NCI-H2196 treated with DMSO at 0.1 percent for 48 hours (cell line): Measurements from ENCODE around the gene SEZ6.

Experiments used
- DNase-seq: peaks from one replicate; lab custom pipeline; 2025; ENCODE audit not compliant: unreplicated experiment; lab: John Stamatoyannopoulos, UW

SEZ6 gene, protein sequence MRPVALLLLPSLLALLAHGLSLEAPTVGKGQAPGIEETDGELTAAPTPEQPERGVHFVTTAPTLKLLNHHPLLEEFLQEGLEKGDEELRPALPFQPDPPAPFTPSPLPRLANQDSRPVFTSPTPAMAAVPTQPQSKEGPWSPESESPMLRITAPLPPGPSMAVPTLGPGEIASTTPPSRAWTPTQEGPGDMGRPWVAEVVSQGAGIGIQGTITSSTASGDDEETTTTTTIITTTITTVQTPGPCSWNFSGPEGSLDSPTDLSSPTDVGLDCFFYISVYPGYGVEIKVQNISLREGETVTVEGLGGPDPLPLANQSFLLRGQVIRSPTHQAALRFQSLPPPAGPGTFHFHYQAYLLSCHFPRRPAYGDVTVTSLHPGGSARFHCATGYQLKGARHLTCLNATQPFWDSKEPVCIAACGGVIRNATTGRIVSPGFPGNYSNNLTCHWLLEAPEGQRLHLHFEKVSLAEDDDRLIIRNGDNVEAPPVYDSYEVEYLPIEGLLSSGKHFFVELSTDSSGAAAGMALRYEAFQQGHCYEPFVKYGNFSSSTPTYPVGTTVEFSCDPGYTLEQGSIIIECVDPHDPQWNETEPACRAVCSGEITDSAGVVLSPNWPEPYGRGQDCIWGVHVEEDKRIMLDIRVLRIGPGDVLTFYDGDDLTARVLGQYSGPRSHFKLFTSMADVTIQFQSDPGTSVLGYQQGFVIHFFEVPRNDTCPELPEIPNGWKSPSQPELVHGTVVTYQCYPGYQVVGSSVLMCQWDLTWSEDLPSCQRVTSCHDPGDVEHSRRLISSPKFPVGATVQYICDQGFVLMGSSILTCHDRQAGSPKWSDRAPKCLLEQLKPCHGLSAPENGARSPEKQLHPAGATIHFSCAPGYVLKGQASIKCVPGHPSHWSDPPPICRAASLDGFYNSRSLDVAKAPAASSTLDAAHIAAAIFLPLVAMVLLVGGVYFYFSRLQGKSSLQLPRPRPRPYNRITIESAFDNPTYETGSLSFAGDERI

DNA sequence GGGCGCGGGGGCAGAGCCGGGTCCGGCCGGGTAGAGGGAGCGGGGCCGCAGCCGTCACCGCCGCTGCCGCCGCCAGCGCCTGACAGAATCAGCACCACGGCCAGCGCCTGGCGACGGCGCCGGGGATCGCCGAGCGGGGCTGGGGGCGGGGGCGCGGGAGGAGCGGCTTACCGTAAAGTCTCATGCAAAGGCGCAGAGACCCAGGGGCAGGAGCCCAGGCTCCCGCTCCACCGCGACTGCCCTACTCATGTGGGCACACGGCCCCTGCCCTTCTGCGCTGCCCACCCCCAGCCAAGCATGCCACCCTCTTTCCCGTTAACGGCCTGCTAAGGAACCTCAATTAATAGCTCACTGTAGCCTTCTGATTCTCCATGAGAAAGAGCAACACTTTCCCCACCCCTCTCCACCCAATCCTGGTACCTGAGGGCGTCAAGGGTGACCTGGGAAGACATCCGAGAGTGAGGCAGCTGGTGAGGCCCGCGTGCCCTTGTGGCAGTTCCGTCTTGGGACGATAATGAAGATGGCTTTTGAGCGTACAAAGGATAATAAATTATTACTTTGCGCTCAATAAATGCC lies at the start of gene SEZ6:
SEZ6 (minus strand) TSS at position 98 of the 576 bp plus-strand sequence. CDS start 164 bp downstream, outside the sequence.
- peak; percentile 16 for DNase-seq

DNA sequence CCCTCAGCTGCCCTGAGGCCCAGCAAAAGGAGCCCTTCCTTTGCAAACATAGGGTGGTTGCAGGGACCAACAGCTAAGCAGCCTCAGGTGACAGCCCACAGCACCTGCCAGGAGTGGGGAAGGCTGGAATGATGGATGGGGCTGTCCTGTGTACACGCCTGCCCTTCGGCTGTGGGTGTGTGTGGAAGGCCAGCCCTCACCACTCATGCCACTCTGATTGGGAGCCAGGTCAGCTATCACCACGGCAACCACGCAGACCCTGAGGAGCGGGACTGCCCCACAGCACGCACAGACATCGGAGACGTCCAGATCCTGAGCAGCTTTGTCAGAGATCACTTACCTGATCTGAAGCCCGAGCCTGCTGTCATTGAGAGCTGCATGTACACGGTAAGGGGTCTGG lies 49.0 kb upstream of the SEZ6 start:
- DNase-seq = no peak

DNA sequence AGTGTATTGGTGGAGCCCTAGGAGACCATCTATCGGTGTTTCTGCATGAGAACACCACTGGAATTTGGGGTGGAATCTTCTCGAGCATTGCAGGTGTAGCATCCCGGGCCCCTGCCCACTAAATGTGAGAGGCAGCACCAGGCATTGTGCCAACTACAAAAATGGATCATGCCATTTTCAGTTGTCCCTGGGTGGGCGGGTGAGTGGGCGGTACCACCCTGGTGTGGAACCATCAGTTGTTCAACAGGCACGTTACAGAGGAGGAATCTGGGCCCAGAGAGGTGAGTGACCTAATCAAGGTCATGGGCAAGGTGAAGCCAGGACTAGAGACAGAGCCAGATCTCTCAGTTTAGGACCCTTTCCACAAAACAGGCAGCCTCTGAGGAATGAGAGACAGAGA lies 45.9 kb upstream of the SEZ6 start:
- DNase-seq = no peak

DNA sequence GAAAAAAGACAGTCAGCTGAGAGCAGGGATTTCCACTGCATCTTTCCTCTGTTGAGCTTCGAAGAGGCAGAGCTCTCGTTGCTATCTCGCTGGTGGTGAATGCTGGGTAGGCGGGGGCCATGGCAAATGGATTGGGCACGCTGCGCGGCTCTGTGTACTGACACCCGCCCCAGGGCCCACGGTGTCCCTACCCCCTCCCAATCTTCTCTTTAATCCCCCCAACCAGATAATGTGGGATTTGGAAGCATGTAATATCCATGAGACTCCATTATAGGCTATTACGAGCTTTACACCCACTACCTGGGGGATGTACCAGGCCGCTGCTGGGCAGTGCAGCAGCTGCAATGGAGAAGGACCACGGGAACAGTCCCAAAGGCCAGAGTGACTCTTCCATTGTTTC lies 45.4 kb upstream of the SEZ6 start:
- DNase-seq = no peak

DNA sequence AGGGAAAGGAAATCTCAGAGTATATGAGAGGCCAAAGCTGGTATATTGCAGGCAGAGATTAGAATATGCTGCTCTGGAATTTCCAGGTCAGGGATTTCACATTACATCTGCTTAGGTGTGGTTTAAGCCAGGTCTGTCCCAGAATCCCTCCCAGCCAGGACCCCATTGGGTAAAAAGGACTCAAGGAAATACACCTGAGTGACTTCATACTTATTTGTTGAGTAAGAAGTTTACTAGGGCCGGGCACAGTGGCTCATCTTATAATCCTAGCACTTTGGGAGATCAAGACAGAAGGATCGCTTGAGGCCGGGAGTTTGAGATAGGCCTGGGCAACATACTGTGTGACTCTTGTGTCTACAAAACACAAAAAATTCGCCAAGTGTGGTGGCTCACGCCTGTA lies 44.3 kb upstream of the SEZ6 start:
- no peak for DNase-seq

DNA sequence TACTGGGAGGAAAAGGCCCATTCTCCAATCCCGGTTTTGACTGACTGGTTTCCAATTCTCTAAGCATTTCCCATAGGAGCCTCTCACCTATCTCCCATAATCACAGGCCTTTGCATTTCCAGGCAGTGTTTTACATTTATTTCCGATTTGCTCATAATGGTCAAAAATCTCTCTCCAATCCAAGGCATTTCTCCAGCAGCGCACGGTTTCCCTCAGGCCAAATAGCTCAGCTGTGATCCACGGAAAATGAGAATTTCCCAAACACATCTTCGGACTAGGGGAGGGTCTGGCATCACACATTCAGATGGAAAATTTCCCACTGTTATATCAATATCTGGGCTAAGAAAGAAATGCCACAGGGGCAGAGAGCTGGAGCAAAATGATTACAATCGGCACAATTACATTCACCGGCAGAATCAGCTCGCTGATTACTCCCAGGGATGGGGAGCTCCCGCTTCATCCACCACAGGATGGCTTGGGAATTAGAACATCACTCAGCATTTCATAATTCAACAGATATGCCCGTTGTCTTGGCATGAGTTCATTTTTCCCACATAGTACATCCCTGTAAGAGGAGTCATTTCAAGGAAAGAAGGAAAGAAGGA lies 43.8 kb upstream of the SEZ6 start:
- DNase-seq = no peak

DNA sequence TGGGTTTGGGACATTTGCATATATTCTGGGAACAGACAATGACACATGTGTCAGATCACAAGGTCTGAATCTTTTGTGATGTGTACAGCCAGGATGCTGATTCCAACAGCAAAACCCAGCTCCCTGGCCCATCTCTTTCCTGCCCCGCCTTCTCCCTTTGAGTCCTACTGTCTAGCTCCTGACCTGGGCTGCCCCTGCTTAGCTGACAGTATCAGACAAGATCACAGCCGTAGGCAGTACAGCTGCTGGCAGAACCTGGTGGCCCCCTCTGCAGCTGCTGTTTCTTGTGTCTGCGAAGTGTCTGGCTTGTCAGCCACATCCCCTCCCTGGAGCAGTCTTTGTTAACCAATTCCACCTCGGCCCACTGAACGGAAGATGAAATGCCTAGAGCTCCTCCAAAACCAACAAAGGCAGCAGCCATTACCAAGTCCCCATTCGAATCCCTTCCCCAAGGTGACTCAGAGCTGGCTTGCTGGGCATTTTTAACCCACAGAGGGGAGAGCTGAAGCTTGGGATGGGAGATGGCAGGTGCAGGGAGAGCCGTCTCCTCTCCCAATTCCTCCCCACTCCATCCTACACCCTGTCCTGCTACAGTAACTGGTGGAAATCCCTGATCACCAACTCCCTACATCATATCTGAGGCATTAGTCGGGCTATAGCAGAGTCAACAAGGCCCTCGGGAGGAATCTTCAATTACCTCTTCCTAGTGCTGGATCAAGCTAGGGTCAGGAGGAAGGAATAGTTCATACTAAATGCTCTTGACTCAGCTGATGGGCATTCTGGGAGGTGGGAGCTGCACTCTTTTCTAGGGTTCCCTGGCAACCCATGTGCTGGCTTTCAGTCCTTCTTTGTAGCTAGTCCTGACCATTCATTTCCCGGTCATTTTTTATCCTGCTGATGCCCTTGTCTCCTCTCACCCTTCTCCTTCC lies 42.9 kb upstream of the SEZ6 start:
- DNase-seq = no peak

DNA sequence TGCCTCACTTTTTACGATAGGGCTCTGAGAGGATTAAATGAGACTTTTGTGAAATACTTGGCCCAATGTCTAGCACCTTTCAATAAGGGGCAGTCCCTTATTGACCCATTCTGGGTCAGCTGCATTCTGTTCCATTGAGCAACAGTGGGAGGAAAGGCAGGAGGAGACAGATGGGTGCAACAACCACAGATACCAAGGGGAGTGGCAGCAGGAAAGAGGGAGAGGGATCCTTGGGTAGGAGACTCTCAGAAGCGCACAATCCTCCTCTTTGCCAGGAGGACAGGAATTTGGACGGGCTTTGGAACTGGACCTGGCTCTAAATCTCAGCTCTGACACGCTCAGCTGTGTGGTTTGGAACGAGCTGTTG lies 40.6 kb upstream of the SEZ6 start:
- no peak for DNase-seq

DNA sequence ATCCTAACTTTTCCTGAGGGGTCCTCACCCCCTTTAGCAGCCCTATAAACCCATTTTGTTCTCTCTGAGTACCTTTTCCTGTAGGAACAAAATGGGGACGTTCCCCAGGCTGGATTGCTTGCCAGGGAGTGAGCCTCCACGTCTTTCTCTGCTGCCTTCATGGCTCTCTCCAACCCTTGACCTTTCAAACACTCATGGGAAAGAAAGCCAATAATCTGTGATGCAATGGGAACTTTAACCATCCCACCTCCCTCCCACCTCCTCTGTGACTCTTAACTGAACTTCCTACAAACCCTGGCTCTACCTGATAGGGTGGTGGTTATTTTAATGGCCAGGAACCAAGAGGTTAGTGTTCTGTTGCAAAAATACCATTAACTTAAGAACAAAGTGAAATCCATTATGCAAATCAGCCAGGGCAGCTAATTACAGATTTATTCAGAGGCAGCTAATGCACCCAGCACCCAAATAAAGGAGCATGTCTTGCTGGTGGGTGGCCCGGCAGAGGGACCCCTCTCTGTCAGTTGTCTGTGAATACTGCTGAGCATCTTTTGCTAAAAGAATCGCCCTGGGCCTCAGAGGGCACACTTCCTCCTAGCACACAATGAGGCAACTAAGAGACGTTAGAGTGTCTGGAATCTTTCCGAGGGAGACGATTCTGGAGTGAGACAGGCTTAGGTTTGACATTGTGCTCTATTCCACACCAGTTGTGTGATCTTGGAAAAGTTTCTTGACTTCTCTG lies 40.1 kb upstream of the SEZ6 start:
- DNase-seq = no peak

DNA sequence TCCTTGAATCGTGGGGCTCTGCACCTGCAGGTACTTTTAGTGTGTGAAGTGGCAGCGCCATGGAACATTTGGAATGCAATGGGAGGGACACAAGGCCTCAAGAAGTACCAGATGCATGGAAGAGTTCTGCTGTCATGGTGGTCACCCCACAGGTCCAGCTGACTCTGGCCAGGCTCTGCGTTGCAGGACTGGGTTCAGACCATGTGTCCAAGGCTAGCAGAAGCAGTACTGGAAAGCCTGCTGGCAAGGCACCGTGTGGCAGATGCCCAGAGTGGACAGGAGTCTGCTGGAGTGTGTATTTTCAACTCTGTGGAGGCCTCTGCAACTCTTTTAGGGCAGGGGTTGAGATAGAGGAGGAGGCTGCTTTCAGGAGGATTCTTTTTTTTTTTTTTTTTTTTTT lies 39.2 kb upstream of the SEZ6 start:
- no peak for DNase-seq

DNA sequence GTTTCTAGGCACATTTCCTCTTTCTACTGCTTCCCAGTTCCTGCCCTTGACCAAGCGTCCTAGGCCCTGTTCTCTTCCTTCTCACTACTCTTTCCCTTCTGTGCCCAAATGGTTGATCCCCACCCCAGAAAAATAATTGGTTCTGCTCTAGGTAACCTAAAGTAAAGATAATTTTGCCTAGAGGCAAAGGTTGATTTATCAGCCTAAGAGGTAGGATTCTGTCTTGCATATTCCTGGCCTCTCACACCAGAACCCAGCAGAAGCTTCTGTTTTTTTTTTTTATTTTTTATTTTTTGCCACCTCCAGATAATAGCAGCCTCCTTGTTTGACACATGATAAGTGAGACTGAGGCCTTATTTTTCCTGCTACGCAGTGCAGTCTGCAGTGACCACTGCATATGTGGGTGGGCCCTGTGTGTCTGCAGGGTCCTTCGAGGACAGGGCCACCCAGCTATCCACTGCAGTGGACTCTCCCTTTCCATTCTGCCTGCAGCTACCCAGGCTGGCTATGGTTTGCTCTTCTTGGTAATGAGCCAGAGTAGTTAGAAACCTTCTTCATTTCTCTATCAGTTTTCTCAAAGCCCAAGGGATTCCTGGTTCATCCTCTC lies 37.8 kb upstream of the SEZ6 start:
- no peak for DNase-seq

DNA sequence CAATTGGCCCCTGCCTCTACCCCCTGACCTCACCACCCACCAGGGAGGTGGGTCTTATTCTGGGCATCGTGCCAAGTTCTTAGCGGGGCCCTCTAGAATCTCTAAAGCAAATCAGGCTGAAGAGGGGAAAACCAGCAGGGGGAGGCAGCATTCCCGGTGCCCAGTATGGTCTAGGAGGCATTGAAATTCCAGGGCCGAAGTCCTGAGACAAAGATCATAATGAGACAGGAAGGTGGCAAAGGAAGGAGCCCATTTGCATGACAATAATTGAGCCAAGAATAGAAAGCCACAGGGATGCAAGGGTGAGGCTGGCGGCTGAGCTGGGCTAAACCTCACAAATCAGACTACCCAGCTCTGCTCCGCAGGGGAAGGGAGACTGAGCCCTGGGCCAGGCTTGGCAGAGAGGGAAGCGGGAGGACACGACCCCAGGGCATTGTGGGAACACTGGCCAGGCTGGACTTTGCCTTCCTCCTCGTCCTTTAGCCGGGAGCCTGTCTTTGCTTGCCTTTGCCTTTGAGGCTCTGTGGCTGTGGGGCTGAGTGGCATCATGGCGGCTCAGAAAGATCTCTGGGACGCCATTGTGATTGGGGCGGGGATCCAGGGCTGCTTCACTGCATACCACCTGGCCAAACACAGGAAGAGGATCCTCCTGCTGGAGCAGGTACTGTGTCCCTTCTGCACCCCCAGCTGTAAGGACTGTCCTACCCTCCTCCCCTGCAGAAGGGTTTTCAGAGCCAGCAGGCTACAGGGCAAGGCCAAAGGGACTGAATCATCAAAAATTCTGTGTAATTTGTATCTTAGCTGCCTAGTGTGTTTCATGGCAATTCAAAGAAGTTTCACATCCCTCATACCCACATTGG lies 37.1 kb upstream of the SEZ6 start, which contains the start of gene PIPOX:
PIPOX (plus strand) TSS at position 463 of the 860 bp plus-strand sequence; CDS start at position 548, 85 bp downstream.
- peak; percentile 19 for DNase-seq

DNA sequence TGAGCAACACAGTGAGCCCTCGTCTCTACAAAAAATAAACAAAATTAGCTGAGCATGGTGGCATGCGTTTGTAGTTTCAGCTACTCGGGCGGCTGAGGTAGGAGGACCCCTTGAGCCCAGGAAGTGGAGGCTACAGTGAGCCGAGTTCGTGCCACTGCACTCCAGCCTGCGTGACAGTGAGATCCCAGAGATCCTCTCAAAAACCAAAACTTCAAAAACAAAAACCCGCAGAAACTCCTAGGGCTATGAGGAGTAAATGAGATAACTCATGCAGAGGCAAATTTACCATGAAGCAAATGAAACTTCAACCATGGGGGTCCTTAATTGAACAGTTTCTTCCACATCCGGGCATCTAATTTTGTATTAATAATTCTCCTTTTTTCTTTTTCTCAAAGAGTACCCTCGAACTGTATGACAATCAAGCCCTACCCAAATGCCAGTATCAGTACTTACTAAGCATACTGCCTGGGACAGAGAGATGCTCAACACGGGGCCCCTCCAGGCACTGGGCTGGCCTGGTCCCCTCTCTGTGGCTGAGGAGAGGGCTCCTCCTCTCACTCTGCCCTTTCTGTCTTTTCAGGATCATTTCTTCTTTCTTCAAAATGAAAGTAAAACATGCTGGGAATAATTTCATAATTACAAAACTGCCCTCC lies 36.3 kb upstream of the SEZ6 start:
- no peak for DNase-seq

DNA sequence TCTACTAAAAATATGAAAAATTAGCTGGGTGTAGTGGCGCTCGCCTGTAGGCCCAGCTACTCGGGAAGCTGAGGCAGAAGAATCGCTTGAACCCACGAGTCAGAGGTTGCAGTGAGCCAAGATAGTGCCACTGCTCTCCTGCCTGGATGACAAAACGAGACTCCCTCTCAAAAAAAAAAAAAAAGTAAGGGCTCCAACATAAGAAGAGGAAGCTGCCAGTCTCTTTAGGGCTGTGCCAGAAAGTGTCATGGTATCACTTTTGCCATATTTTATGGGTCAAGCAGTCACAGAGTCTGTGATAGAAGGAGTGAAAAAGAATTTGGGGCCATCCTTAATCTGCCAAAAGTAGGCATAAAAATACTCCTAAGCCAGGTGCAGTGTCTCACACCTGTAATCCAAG lies 35.7 kb upstream of the SEZ6 start:
- no peak for DNase-seq

DNA sequence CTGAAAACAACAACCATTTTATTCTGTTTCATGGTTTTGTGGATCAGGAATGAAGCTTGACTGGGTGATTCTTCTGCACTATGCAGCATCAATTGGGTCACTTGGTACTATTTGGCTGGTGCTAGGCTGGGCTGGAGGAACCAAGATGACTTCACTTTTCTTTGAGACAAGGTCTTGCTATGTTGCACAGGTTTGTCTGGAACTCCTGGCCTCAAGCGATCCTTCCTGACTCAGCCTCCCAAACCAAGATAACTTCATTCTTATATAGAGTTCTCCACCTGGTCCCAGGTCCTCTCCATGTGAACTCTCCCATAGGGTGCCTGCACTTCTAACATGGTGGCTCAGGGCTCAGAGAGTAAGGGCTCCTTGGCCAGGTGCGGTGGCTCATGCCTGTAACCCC lies 35.3 kb upstream of the SEZ6 start:
- no peak for DNase-seq

DNA sequence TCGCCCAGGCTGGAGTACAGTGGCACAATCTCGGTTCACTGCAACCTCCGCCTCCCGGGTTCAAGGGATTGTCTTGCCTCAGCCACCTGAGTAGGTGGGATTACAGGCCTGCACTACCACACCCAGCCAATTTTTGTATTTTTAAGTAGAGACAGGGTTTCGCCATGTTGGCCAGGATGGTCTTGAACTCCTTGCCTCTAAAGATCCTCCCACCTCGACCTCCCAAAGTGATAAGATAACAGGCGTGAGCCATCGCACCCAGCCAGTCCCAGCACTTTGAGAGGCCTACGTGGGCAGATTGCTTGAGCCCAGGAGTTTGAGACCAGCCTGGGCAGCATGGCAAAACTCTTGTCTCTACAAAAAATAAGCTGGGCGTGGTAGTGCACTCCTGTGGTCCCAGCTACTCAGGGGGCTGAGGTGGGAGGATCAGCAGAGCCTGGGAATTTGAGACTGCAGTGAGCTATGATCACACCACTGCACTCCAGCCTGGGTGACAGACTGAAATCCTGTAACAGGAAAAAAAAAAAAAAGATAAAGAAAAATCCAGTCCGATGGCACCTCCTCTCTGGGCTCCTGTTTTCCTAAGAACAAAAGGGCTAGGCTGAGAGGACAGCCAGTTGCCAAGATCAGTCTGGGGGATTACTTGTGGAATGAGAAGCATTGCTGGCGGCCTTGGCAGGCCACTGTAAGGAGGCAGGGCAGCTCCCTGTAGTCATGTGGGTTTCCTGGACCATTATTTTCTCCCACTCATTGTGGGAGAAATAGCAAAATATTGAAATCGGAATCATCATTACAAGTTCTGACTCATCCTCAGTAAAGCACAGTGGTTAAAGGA lies 34.1 kb upstream of the SEZ6 start:
- DNase-seq = no peak
